HG02884 (cell line): Measurements from ENCODE around the gene C14orf180.
"Not testable (repeated sequence)": the region's sequence is repeated elsewhere in the genome, so short reads cannot be mapped to it uniquely, and the experiment has no call there.

Experiments used
- ATAC-seq: cut with Tn5 transposase; IDR thresholded peaks from one replicate; pipeline ENCODE4 v1.9.1; 2021; ENCODE audit warnings: mild to moderate bottlenecking, moderate library complexity; ENCODE audit not compliant: unreplicated experiment

The C14orf180 gene

DNA sequence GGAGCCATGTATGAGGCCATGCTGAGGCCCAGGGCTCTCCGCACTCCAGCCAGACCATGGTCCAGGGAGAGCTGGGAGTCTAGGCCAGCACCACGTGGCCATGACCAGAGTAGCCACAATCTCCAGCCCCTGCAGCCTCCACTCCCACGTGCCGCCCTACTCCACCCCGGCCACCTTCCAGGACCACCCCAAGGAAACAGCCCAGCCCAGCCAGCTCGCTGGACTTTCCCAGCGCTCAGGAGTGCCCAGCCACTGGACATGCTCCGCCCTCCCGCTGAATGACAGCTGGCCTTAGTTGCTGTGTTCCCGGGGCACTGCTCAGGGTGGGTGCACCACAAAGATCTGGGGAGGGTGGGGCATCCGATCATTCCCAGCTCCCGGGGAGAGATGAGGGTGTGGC lies 2.1 kb upstream of the C14orf180 start:
- no peak for ATAC-seq

DNA sequence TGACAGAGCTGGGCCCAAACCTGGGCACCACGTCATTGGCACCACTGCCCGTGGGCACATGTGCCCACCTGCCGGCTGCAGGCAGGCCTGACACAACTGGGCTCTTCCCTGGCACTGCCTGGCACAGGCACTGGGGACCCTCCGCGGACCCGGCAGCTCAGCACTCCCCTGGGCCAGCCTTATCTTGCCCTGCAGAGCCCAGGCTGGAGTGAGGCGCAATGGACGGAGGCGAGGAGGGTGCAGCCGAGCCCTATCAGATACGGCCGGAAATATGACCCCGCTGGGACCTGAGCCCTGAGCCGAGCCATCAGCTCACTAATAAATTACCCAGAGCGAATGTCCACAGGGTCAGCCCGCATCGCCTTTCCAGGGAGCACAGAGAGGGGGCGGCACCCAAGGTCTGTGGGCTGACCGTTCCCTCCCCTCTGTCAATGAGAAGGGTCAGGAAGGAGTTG lies 1.7 kb upstream of the C14orf180 start:
- no peak for ATAC-seq

GRCh38 chr14:104578321-104578720 lies 1.2 kb upstream of the C14orf180 start:
- ATAC-seq, result no peak

GRCh38 chr14:104579939-104580338 lies 375 bp downstream of the C14orf180 start:
- ATAC-seq, result not testable (repeated sequence)

- ATAC-seq, result no peak
Measured at GRCh38 chr14:104580961-104581360, 1.4 kb downstream of the C14orf180 start.

- no peak for ATAC-seq
Measured at GRCh38 chr14:104581521-104581920, 2.0 kb downstream of the C14orf180 start.

DNA sequence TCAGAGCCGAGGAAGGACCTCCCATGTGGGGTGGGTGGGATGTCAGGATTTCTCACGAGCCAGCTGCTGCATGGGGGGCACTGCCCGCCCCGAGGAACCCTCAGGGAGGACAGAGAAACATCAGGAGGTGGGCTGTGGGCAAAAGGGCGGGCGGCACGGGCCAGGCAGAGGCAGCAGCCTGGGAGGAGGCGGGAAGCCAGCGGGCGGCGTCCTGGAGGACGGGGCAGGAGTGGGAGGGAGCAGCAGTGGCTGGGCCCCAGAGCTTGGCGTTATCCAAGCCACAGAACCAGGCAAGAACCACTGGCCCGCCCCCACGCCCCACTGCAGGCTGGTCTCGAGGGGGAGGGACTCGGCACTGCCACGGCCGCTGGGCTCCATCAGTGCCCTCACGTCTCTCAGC lies 2.4 kb downstream of the C14orf180 start:
- ATAC-seq, result no peak

DNA sequence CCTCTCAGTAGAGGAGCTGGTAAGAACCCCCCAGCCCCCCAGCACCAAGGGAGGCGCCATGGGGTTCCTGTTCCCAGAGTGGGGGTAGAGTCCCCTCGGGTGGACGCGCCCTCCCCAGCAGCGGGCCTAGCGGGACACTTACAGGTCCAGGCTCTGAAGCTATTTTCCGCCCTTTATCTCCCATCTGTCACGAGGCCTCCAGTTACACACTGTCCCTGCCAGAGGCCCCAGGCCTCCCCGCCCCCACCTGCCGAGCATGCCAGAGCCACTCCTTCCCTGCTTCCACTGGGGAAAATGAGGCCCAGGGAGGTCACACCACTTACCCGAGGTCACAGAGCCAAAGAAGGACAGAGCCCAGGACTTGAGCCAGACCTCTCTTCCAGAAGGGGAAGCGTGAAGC lies 3.1 kb downstream of the C14orf180 start:
- no peak for ATAC-seq

- no peak for ATAC-seq
Measured at GRCh38 chr14:104583424-104584306, 4.1 kb downstream of the C14orf180 start.

GRCh38 chr14:104584557-104584956 lies 5.0 kb downstream of the C14orf180 start:
- ATAC-seq, result no peak

DNA sequence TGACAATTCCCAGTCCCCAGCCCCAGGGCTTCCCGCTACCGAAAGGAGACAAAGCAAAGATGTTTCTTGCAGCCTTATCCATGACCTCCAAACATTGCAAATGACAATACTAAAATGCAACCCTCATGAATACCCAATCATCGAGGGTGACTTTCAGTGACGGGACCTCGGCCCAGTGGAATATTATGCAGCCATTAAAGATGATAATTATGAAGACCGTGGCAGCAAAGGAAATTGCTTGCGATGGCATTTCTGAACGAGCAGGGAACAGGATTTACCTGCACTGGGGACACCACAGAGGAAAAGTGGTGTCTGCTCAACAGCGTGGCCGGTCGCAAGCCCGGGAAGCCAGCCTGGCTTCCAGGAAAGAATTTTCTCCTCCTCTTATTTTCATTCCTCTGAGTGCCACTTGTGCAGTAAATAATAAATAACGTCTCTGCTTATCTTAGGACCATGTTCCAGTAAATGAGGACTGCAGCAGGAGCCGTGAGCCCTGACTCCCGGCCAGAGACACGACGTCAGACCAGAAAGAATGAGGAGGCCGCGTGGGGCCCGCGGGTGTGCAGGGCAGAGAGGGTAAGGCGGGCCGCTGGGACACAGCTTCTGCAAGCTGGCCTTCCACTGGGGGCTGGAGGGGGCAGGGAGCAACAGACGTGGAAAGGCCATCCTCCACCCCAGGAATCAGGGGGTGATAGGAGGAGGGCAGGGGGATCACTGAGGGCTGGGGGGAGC lies 6.6 kb downstream of the C14orf180 start:
- ATAC-seq, result no peak

GRCh38 chr14:104586832-104587620 lies 7.5 kb downstream of the C14orf180 start:
- ATAC-seq, result no peak

- no peak for ATAC-seq
Measured at GRCh38 chr14:104587641-104588040, 8.1 kb downstream of the C14orf180 start.

GRCh38 chr14:104588066-104588857 lies 8.7 kb downstream of the C14orf180 start:
- ATAC-seq, result no peak

GRCh38 chr14:104589338-104590195 lies 10.0 kb downstream of the C14orf180 start:
- no peak for ATAC-seq

DNA sequence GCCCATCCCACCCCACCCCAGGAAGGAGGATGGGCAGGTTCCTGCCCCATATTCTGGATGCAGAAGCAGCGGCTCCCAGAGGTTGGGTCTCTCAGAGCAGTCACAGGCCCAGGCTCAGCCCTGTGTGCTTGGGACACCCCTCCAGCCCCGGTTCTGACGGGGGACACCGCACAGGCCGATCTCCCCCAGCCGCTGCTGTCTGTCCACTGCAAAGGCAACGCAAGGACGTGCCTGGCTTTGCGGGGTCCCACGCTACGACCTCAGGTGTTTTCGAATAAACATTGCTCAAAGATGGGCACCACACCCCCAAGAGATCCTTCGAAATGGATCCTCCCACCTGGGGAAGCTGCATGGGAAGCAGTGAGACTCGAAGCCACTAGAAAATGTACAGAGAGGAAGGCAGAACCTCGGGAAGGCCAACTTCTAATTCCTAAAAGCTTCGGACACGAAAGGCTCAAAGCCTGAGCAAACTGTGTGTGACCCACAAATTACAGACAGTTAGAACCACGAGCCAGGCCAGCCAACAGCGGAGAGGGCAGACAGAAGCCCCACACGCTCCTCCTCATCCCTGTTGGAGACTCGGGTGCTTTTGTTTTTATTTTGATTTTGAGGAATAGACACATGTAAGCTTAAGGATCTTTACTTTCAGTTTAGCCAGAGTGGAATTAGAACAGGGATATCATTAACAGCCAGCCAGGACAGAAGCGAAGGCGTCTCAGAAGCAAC lies 10.8 kb downstream of the C14orf180 start:
- ATAC-seq, result no peak

DNA sequence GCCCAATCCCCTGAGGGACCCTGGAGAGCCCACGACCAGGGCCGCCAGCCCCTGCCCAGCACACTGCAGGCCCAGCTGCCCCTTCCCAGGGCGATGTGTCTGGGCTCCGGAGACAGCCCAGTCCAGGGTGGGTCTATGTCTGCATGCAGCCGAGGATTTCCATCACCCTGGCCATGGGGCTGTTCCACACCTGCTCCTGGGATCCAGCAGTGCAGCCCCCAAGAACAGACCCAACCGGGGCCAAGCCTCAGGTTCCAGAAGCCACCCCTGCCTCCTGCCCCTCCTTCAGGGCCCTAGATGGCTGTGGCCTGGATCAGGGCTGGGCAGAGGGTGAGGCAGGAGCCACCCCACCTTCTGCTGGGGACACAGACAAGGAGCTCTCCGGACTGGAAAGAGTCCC lies 11.5 kb downstream of the C14orf180 start:
- no peak for ATAC-seq

DNA sequence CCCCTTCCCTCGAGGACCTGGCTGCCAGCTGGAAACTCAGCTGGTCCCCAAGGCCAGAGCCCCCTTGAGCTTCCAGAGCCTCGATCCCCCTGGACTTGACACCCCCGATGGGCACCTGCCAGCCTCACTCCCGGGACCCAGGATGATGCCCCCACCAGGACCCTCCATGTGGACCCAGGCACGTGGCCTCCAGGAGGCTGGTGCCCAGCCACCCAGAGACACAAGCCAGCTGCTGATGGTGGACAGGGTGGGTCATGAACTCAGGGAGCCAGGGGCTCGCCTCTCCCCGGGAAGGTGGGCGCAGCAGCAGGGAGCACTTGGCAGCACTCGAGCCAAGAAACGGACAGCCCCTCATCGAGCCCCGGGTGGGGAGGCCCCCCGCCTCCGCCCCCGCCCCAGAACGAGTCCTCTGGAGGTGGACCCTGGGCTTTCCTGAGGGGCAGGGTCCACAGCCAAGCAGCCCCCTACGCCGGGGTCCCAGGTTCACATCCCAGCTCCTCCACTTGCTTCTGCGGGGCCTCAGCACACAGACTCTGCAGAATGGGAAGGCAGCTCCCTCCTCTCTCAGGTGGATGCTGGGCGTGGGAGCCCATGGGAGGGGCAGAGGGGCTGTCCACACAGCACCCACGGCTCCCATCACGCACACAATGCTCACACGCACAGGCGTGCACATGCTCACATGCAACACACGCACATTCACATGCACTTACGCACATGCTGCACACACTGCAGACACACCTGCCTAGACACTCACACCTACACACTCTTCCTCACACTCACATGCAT lies 12.1 kb downstream of the C14orf180 start:
- no peak for ATAC-seq
